HG02852 (cell line): ENCODE measurements around the gene PRR33.

ENCODE experiments used
- ATAC-seq: cut with Tn5 transposase; IDR thresholded peaks from one replicate; pipeline ENCODE4 v1.9.1; 2021; ENCODE audit warnings: mild to moderate bottlenecking, moderate library complexity; ENCODE audit not compliant: unreplicated experiment

PRR33 gene

GRCh38 chr11:1928470-1928890 lies 36.8 kb upstream of the PRR33 start:
- no peak for ATAC-seq

GRCh38 chr11:1927848-1928469 lies 36.3 kb upstream of the PRR33 start:
- ATAC-seq: no peak

GRCh38 chr11:1927026-1927847 lies 35.5 kb upstream of the PRR33 start:
- no peak for ATAC-seq

GRCh38 chr11:1926156-1927025 lies 34.7 kb upstream of the PRR33 start:
- no peak for ATAC-seq

- no peak for ATAC-seq
These were observed 33.9 kb upstream of the PRR33 start for GRCh38 chr11:1925373-1926155.

- no peak for ATAC-seq
These were observed 33.1 kb upstream of the PRR33 start for GRCh38 chr11:1924646-1925372.

DNA sequence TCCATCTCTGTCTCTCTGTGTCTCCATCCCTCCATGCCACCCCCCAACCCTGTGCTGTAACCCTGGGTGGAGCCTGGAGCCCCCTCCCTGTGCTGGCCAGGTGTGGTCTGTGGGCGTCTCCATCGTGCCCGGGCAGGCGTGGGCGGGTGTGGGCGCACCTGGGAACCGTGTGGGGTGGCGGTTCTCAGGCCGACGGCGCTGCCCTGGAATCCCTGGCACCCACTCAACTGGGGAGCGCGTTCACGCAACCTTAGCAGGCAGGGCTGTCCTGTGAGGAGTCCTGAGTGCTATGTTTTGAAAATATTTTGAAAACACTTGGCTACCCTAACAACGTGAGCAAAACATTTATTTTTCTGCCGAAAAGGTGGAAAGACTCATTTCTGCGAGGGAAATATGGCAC lies 32.5 kb upstream of the PRR33 start:
- no peak for ATAC-seq

- no peak for ATAC-seq
These were observed 31.7 kb upstream of the PRR33 start for GRCh38 chr11:1923201-1923956.

GRCh38 chr11:1922481-1923081 lies 30.9 kb upstream of the PRR33 start:
- ATAC-seq: no peak

DNA sequence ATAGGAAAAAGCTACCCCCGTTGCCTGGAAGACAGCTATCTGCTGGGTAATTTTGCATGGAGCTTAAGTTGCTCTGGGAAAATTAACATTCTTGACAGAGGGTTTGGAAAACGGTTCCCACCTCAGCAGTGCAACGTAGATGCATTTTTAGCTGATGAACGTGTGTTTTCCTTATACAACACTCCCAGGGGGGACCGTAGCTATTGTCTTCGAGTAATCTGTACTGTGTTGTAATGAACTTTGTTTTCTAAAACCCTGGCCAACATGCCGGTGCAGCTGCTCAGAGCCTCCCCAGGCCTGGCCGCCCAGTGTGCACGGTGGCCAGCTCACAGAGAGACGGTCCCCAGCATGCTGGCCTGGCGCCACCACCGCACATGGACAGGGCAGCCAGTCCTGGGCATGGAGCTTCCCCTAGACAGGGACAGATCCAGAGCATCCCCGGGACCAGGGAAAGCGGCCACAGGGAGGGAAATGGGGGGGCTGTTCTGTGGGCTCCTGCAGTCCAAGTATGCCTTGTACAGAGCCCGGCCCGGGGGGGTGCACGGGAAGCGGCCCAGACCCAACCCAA lies 30.0 kb upstream of the PRR33 start:
- ATAC-seq: no peak

DNA sequence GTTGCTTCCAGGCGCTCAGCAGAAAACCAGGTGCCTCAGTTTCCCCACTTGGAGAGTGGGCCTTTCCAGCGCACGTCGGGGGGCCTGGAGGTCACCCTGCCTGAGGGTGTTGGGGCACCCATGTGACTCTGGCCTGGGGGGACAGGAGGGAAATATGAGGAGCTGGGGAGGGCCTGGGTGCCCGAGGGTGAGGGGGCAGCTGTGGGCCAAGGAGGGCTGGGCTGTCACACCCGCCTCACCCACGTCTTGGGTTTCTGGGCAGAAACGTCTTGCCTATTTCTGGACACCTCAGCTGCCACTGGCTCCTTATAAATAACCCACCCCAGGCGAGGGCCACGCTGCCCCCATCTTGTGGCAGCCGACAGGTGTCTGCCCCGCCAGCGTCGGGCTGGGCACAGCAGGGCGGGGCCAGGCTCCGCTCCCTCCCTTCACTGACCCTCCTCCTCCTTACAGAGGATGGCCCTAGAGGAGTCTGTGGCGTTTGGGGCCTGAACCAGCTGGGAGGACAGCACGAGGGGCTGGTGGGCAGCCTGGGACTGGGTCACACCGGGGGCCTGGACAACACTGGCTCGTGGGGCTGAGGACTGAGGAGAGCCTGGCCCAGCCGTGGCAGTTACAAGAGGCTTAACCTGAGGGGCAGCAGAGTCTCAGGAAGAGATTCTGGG lies 29.3 kb upstream of the PRR33 start:
- ATAC-seq: no peak

DNA sequence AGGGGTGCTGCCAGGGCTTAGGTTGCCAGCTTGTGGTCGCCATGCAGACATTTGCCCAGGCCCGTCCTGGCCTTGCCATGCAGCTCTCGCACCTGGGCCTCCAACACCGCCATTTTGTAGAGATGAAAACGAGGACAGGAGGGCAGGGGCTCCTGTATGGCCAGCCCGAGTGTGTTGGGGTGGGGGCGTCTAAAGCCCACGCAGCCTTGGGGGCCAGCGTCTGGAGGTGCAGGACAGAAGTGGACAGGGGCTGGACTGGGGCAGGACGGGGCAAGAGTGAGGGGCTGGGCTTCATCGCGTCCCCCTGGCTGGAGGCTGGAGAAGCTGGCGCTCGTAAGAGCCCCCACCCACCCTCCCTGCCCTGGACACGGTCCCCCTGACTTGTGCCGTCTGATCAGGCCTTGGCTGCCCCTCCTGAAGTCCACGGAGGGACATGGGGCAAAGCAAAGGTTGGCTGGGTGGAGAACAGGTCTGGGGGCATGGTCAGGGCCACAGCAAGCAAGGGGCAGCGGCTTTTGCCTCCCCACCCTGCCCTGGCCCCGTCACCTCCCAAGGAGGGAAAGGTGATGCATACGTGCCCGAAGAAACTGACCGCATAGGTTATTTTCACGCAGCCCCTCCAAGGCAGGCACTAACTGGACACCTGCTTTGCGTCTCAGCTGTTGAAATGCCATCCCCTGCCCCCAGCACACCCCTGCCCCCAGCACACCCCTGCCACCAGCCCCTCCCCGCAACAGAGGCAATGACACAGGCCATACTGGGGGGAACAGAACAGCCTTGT lies 28.6 kb upstream of the PRR33 start:
- no peak for ATAC-seq

DNA sequence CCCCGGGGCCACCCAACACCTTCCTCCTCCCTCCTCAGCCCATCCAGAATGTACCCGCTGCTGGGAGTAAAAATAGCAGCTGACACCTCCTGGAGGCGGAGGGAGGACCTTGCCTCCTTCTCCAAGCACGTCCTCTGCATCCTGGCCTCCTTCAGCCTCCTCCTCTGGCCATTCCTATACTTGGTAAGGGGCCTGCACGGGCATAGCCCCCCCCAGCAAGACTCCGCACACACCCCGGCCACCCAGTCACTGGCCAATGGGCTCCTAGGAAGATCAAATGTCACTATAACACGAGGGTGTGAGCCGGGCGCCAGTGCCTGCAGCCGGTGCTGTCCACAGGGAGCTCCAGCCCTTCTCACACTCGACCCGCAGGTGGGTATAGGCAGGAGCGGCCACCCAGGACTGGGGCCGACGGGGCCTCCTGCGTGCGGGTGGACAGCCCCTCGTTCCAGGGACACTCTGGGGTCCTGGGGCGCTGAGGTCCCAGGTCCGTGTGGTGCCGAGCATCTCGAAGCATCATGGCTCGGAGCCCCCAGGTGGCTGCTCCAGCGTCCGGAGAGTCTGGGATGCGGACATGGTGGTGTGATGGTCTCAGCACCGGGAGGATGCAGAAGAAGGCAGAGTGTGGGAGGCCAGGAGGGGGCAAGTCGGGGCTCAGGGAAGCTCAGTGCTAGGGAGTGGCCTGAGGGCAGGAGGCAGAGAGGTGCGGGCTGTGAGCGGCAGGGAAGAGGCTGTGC lies 27.9 kb upstream of the PRR33 start, which contains the start of gene TNNT3:
TNNT3 (plus strand) TSS at position 313 of the 737 bp plus-strand sequence. CDS start 3,172 bp downstream, outside the sequence.
- no peak for ATAC-seq

DNA sequence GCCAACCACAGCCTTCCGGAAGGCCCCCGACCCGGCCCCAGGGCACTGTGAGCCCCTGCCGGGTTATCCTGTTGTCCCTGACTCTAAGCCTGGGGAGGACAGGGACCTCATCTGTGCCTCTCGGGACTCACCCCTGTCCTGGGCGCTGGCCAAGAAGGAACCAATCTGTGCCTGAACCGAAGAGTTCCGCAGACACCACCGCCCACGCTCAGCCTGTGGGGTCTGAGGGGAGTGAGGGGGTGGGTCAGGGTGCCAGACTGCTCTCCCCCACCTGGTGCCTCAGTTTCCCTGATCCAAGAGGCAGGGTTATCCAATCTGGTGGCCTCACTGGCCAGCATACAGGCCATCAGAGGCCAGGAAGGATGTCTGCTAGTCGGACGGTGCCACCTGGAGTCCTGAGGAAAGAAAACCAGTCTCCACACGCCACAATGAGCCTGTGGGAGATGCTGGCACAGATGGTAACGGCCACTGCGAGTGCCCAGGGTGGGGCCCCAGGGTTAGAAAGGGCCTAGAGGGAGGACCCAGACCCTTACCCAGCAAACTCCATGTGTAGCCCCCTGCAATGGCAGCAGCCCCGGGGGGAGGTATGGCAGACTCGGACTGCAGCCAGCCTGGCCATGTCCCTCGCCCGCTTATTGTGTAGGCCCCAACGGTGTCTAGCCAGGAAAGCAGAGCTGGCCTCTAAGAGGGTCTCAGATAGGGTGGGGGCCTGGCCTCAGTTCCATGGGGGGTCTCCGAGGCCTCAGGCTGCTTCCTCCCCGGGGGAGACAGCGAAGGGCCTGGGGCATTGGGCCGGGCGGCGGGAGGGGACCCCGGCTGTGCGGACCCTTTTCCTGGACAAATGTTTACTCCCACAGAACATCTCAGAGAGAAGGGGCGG lies 27.0 kb upstream of the PRR33 start:
- no peak for ATAC-seq
